Small intestine (tissue), 16 donors: ENCODE data around the gene ECHS1. TPM values are rescaled to one million over a fixed set of nuclear protein-coding genes. Genes with fewer than 3 reads are reported as not detected.

Experiments
- DNase-seq, 2 donors: peaks; one replicate each; pipeline versions ENCODE4 v3.0.0 to v3.0.0-alpha.2; 2013
- FAIRE-seq: peaks from 2 replicates; lab custom pipeline; 2012; peaks lifted over from hg19 to GRCh38; lab: Jason Lieb, UNC
- H3K27ac ChIP-seq, 3 donors: one replicate each; pipeline ENCODE4 v1.5.1; 2013; ENCODE audit warnings: low read length in 2 of 3, mild to moderate bottlenecking in 2 of 3, control low read depth in 1 of 3, inconsistent platforms in 1 of 3, low read depth in 1 of 3, moderate library complexity in 1 of 3
- H3K27me3 ChIP-seq, 3 donors: one replicate each; pipeline ENCODE4 v1.6.1; 2013; ENCODE audit warnings: low read length in 3 of 3, inconsistent platforms in 1 of 3; ENCODE audit not compliant: control insufficient read depth in 3 of 3, insufficient read depth in 3 of 3
- H3K36me3 ChIP-seq, 3 donors: one replicate each; pipeline ENCODE4 v1.6.1; 2013; ENCODE audit warnings: low read length in 3 of 3, inconsistent platforms in 1 of 3, low read depth in 1 of 3, mild to moderate bottlenecking in 1 of 3, moderate library complexity in 1 of 3; ENCODE audit not compliant: control insufficient read depth in 3 of 3, insufficient read depth in 2 of 3
- H3K4me1 ChIP-seq, 3 donors: one replicate each; pipeline ENCODE4 v1.6.1; 2013; ENCODE audit warnings: low read length in 2 of 3, inconsistent platforms in 1 of 3, low read depth in 1 of 3, mild to moderate bottlenecking in 1 of 3, moderate library complexity in 1 of 3; ENCODE audit not compliant: control insufficient read depth in 3 of 3, insufficient read depth in 2 of 3
- H3K4me3 ChIP-seq, 3 donors: one replicate each; pipeline ENCODE4 v1.5.1; 2013; ENCODE audit warnings: low read length in 3 of 3, control low read depth in 1 of 3, inconsistent platforms in 1 of 3, low read depth in 1 of 3, mild to moderate bottlenecking in 1 of 3, moderate library complexity in 1 of 3
- H3K9me3 ChIP-seq, 2 donors: one replicate each; pipeline ENCODE4 v1.6.1; 2013; ENCODE audit warnings: low read depth in 1 of 2, low read length in 1 of 2; ENCODE audit not compliant: control insufficient read depth in 2 of 2, insufficient read depth in 1 of 2
- WGBS, 3 donors: extraction: QIAGEN DNeasy Blood & Tissue Kit; methylation state at CpG; one replicate each; pipeline ENCODE4 v1.1.7; 2013; 5-methylcytosine and 5-hydroxymethylcytosine counted together
- long read RNA-seq, 10 donors: transcript quantifications; one replicate each; lab custom pipeline, GENCODE V29; 2026
- polyA plus RNA-seq, 4 donors: library from polyadenylated mRNA; stranded (reverse) in 3 of 4; unstranded in 1 of 4; fragments of 200-250 nt in 3 of 4; fragments of 120-200 nt in 1 of 4; gene quantifications; one replicate each; pipeline versions ENCODE4 v1.2.1 to v1.2.3, GENCODE V29; 2013
- donor health status: healthy with polysubstance abuse.
- donor health status: control.
- donor health status: control.
- donor health status: Bipolar disorder and iron deficiency.
- donor health status: healthy.

The ECHS1 gene
- polyA plus RNA-seq, result 100 to 1,000 TPM; 140 to 371 (median 225) TPM
- long read RNA-seq, donor 1, transcript ECHS1-201 (8 exons, 1,617 nt), result major isoform, 137 of 218 reads
- long read RNA-seq, donor 1, partial matches to known transcripts, result 81 of 218 reads
- long read RNA-seq, donor 1, other reads (novel, unspliced or antisense), result 0 of 218 reads
- long read RNA-seq, donor 2, transcript ECHS1-201 (8 exons, 1,617 nt), result major isoform, 37 of 37 reads
- long read RNA-seq, donor 2, partial matches to known transcripts, result 0 of 37 reads
- long read RNA-seq, donor 2, other reads (novel, unspliced or antisense), result 0 of 37 reads
- long read RNA-seq, donor 3, transcript ECHS1-201 (8 exons, 1,617 nt), result major isoform, 57 of 79 reads
- long read RNA-seq, donor 3, partial matches to known transcripts, result 22 of 79 reads
- long read RNA-seq, donor 3, other reads (novel, unspliced or antisense), result 0 of 79 reads
- long read RNA-seq, donor 4, partial matches to known transcripts, result 0 of 2 reads
- long read RNA-seq, donor 4, other reads (novel, unspliced or antisense), result 0 of 2 reads
- long read RNA-seq, donor 5, transcript ECHS1-201 (8 exons, 1,617 nt), result major isoform, 16 of 35 reads
- long read RNA-seq, donor 5, partial matches to known transcripts, result 19 of 35 reads
- long read RNA-seq, donor 5, other reads (novel, unspliced or antisense), result 0 of 35 reads
- long read RNA-seq, donor 6, transcript ECHS1-201 (8 exons, 1,617 nt), result major isoform, 75 of 101 reads
- long read RNA-seq, donor 6, partial matches to known transcripts, result 26 of 101 reads
- long read RNA-seq, donor 6, other reads (novel, unspliced or antisense), result 0 of 101 reads
- long read RNA-seq, donor 7, result 0 reads
- long read RNA-seq, donor 8, transcript ECHS1-201 (8 exons, 1,617 nt), result major isoform, 7 of 7 reads
- long read RNA-seq, donor 8, partial matches to known transcripts, result 0 of 7 reads
- long read RNA-seq, donor 8, other reads (novel, unspliced or antisense), result 0 of 7 reads
- long read RNA-seq, donor 9, transcript ECHS1-201 (8 exons, 1,617 nt), result major isoform, 11 of 11 reads
- long read RNA-seq, donor 9, partial matches to known transcripts, result 0 of 11 reads
- long read RNA-seq, donor 9, other reads (novel, unspliced or antisense), result 0 of 11 reads
- long read RNA-seq, donor 10, transcript ECHS1-201 (8 exons, 1,617 nt), result major isoform, 69 of 69 reads
- long read RNA-seq, donor 10, partial matches to known transcripts, result 0 of 69 reads
- long read RNA-seq, donor 10, other reads (novel, unspliced or antisense), result 0 of 69 reads

DNA sequence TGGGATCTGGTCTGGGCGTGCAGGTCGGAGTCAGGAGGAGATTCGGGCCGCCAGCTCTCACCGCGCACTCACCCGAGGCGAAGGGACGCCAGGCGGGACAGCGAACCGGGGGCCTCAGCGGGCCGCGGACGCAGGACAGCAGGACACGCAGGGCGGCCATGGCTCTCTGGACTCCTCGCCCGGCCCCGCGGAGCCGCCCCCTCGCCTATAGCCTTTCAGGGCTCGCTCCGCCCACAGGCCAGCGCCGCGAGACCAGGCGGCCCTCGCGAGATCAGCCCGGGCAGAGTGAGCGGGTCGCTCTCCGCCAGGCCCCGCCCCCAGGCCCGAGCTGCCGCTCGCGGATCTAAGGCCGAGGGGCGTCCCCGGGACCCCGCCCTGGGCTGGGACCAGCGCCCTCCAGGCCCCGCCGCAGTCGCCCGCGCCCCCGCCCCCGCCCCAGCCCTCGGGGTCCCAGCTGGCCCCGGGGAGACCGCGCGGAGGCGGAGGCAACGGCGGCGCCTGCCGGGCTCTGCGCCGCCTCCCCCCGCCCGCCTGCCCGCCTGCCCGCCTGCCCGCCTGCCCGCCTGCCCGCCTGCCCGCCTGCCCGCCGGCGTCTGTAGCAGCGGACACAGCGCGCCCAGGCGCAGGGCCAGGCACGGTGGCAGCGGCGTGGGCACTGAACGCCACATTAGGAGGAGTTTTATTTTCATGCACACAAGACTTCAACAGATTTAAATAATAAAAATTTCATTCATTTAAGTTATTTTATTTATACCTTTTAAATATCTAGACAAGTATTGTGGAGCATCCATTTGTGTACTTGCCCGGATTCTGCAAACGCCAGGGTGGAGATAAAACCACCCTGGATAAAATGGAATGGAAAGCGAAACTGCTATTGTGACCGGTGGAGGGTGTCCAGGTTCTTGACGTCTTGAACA, at the start of gene ECHS1:
ECHS1 (minus strand) TSS at position 181 of the 917 bp plus-strand sequence; CDS start at position 160, 21 bp downstream.
- H3K9me3 ChIP-seq, result no peaks in the 10 kb centered on the region
- no peaks in the 10 kb centered on the region for H3K27me3 ChIP-seq
- H3K27ac ChIP-seq, result peak within 1 kb of the TSS; percentile 56 to 90 (median 88)
- H3K4me1 ChIP-seq, result peaks cover 0 to 13% (median 0%) of the 10 kb centered on the region in 3 donors
- no peak for FAIRE-seq
- H3K4me3 ChIP-seq, result peak within 1 kb of the TSS; percentile 71 to 72 (median 71)
- peaks cover 7 to 30% (median 16%) of the 10 kb centered on the region in 3 donors for H3K36me3 ChIP-seq
- 0 to 1% (median 1%) methylated on average over 39 to 89 of the region's 89 CpGs for WGBS, 3 donors
- peak; percentile 94 to 98 for DNase-seq

DNA sequence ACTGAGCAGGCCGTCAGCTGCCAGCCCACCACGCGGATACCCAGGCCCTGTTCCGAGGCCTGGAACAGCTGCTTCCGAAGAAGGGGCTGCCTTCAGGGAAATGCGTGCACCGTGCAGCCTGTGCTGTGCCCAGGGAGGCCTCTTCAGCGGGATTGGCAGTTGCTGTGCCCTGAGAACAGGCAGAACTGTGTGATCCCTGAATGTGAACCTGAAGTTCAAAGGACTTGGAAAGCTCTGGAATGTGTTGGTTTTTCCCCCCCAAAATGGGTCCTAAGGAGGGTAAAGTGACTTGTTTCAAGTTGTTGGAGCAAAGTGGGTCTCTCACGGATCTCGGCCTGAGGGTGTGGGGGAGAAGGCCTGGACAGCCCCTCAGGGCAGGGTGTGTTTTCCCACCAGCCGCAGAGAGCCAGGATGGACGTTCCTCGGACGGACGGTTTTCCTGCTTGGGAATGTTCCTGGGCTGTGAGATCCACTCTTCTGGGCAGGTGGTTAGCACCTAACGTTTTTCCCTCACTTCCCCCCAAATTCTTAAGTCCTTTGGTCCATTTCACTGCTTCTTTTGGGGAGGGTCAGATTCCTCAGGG, 49.2 kb upstream of the ECHS1 start:
- H3K36me3 ChIP-seq, result peaks cover 5 to 39% (median 7%) of the 10 kb centered on the region in 3 donors
- no peak overlapping the region for H3K4me3 ChIP-seq
- WGBS, 3 donors, result 81 to 87% (median 83%) methylated on average over 16 of the region's 16 CpGs
- peaks cover 0 to 7% (median 4%) of the 10 kb centered on the region in 3 donors for H3K27me3 ChIP-seq
- no peak for DNase-seq
- H3K27ac ChIP-seq, result no peak overlapping the region
- H3K9me3 ChIP-seq, result no peaks in the 10 kb centered on the region
- no peaks in the 10 kb centered on the region for H3K4me1 ChIP-seq
- no peak for FAIRE-seq

DNA sequence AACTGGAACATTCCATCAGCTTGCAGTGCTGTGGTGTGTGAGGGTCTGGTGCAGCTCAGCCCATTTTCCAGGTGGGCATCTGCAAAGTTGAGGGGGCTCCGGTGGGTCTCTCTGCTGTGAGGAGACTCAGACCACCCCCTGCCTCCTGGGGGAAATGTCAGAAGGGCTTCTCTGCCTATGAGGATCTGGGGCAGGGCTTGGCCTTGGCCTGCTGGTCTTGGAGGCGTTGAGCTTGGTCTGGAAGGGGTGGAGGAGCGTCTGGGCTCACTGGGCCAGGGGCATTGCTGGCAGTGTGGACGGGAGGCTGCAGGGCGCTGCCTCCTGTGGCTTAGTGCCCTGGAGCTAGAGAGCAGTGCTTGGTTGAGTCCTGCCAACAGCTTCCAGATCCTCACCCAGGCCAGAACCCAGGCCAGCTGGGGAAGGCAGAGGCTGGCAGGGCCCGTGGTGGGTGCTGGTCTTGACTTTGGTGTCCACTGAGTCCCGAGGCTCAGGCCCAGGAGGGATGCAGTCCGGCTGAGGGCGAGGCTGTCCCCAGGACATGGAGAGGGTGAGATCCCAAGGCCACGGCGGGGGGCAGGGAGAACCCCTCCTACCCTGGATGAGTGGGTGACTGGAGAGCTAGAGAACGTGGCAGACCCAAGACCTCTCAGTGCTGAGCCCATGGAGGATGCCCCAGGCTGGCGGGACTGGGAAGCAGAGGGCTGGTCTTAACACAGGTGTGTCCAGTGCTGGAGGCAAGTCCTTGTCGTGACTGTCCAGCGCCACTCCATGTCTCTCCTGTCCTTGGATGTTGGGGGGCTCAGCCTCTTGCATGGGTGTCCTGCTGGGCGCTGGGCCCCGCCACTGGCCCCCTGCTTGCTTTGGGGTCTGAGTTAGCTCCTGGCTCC, 48.4 kb upstream of the ECHS1 start:
- peaks cover 5 to 39% (median 7%) of the 10 kb centered on the region in 3 donors for H3K36me3 ChIP-seq
- H3K4me3 ChIP-seq, result no peak overlapping the region
- H3K9me3 ChIP-seq, result no peaks in the 10 kb centered on the region
- WGBS, 3 donors, result 81 to 88% (median 84%) methylated on average over 12 to 16 of the region's 17 CpGs
- no peak overlapping the region for H3K27ac ChIP-seq
- peaks cover 0 to 7% (median 4%) of the 10 kb centered on the region in 3 donors for H3K27me3 ChIP-seq
- FAIRE-seq (no peak), DNase-seq (no peak)
- no peaks in the 10 kb centered on the region for H3K4me1 ChIP-seq

DNA sequence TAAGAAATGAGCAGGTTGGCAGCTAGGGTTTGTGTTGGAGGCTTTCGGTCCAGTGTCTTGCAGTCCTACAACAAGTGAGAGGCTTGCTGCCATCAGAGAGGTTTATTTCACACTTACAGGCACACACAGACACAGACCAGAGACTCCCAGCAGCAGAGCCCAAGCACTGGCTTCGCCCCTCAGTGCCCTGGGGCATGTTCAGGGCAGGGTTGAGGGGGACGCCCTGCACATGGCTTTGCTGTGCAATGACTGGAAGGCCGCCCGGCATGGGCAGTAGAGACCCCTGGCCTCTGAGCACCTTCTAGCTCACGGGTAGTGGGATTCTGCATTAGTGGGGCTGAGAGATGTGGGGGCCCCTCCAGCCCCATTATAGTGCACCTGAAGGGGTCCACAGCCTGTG, 47.4 kb upstream of the ECHS1 start:
- no peak for FAIRE-seq
- DNase-seq, result no peak
- Histone ChIP-seq H3K36me3 (peaks cover 5 to 41% (median 8%) of the 10 kb centered on the region in 3 donors), H3K9me3 (peaks cover 0 to 4% of the 10 kb centered on the region in 2 donors), H3K27ac (no peak overlapping the region), H3K4me3 (no peak overlapping the region), H3K27me3 (peaks cover 0 to 7% (median 4%) of the 10 kb centered on the region in 3 donors), H3K4me1 (no peaks in the 10 kb centered on the region)
- WGBS, 3 donors, result 90 to 98% (median 94%) methylated on average over 6 of the region's 6 CpGs

DNA sequence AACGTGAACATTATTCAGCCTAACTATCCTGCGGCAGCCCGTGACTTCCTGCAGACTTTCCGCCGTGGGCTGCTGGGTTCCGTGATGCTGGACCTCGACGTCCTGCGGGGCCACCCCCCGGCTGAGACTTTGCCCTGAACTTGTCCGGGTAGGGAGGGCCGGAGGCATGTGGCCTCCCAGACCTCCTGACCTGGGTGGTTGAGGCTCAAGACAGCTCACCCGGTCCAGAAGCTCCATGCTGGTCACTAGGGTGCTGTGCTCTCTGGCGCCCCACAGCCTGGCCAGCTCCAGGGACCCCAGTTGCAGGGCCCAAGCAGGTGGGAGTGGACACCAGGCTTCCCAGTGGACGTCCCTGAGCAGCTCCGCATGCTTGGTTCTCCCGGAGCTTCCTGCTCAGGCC, 46.9 kb upstream of the ECHS1 start:
- no peak overlapping the region for H3K4me3 ChIP-seq
- peaks cover 0 to 7% (median 4%) of the 10 kb centered on the region in 3 donors for H3K27me3 ChIP-seq
- peaks cover 0 to 9% of the 10 kb centered on the region in 2 donors for H3K9me3 ChIP-seq
- DNase-seq, result no peak
- WGBS, 3 donors, result 91 to 94% (median 91%) methylated on average over 17 of the region's 17 CpGs
- peaks cover 6 to 45% (median 12%) of the 10 kb centered on the region in 3 donors for H3K36me3 ChIP-seq
- no peak for FAIRE-seq
- no peaks in the 10 kb centered on the region for H3K4me1 ChIP-seq
- H3K27ac ChIP-seq, result no peak overlapping the region

DNA sequence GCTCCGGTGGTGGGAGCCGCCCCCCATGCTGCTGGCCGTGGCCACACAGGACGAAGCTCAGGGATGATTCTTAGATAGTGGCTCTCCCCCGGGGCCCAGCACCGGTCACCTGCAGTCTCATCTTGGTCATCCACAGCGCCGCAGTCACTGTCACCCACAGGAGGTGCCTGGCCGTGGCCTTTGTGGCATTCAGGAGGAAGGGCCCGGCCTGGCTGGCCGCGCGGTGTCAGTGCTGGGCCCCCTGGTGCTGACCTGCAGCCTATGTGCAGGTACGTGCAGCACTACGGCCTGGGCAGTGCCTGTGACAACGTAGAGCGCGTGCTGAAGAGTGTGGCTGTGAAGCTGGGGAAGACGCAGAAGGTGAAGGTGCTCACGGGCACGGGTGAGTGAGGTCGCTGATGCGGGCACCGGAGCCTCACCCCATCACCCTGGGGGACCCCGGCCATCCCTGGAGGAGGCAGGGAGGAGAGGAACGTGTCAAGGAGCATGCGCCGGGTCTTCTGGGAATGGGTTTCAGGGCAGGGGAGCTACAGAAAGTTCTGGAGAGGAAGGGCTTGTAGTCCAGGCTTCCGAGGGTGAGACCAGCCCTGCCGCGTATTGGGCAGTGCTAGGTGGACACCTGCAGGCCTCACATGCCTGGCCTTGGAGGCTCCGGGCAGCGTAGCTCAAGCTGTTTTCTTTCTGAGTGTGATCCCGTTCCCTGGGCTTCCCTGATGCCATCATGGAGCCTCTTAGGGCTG, 46.2 kb upstream of the ECHS1 start:
- peaks cover 7 to 47% (median 12%) of the 10 kb centered on the region in 3 donors for H3K36me3 ChIP-seq

More for the DNA sequence above, 46.2 kb upstream of the ECHS1 start:
- WGBS, 3 donors, result 93 to 95% (median 94%) methylated on average over 33 to 34 of the region's 34 CpGs
- no peak overlapping the region for H3K27ac ChIP-seq
- H3K27me3 ChIP-seq, result peaks cover 0 to 7% (median 4%) of the 10 kb centered on the region in 3 donors
- DNase-seq (no peak), FAIRE-seq (no peak)
- no peaks in the 10 kb centered on the region for H3K4me1 ChIP-seq
- no peak overlapping the region for H3K4me3 ChIP-seq
- H3K9me3 ChIP-seq, result peaks cover 0 to 11% of the 10 kb centered on the region in 2 donors
